ENCODE data around the gene PARVG. TPM values are rescaled to one million over a fixed set of nuclear protein-coding genes. Genes with fewer than 3 reads are reported as not detected.

PARVG gene
- polyA plus RNA-seq, 3 donors, result 1.6 to 2.5 (median 2.4) TPM

DNA sequence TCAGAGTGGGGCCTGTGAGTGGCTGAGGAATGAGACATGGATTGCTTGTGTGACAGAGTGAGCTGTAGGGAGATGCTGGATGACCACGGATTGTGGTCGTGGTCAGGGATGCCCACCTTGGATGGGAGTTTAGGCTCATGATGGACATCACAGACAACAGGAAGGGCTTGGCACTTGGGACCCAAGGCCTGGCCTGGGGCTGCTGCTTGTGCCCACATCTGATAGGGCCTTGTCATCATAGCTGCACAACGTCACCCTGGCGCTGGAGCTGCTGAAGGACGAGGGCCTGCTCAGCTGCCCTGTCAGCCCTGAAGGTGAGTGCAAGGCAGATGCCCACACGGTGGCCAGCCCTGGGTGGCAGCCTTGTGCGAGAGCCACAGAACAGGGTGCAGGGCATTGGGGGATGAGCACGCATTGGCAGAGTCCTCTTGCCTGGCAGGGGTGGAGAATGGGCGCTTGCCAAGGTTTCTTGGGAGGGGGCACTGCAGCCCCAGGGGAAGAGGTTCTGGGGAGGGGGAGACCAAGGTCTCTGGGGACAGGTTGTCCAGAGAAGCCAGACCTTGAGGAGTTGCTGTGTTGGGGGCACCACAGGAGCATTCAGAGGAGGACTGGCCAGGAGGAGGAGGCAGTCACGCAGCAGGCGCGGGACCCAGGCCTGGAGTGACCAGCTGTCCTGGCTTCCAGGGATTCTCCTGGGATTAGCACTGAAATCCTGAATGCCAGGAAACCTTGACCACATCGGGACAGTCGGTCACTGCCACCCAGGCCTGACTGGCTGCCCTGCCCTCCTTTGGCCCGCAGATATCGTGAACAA lies 25.0 kb downstream of the PARVG start:
- DNase-seq (ENCODE audit: extremely low read depth in 1 of 11, low read depth in 9 of 11, low spot score in 4 of 11), result no peak

DNA sequence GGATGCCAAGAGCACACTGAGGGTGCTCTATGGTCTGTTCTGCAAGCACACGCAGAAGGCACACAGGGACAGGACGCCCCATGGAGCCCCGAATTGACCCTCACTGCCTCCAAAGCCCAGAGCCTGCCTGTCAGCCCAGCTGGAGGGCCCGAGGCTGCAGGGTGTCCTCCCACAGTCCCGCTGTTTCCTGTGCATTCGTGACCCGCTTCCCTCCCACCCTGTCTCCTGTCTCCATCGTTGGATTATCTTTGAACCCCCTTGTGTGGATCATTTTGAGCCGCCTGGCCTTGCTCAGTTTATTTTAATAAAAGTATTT lies 25.6 kb downstream of the PARVG start:
- DNase-seq (ENCODE audit: extremely low read depth in 1 of 11, low read depth in 9 of 11, low spot score in 4 of 11), result no peak

DNA sequence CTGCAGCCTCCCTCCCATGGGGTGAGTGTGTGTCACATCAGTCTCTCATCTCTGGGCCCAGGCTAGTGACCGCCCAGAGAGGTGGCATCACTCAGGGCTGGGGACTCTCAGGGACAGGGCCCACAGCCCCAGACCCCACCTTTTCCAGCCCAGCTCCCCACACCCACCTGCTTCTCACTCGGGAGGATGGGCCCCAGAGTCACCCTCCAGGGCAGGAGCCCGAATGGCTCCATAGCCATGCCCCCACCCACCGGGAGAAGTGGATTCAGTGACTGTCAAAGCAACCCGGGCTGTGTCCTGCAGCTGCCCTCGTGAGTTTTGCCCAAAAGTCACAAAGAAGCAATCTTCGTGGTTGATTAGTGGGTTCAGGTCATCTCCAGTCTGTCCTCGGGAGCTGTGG lies 26.0 kb downstream of the PARVG start:
- DNase-seq (ENCODE audit: extremely low read depth in 1 of 11, low read depth in 9 of 11, low spot score in 4 of 11), result no peak

DNA sequence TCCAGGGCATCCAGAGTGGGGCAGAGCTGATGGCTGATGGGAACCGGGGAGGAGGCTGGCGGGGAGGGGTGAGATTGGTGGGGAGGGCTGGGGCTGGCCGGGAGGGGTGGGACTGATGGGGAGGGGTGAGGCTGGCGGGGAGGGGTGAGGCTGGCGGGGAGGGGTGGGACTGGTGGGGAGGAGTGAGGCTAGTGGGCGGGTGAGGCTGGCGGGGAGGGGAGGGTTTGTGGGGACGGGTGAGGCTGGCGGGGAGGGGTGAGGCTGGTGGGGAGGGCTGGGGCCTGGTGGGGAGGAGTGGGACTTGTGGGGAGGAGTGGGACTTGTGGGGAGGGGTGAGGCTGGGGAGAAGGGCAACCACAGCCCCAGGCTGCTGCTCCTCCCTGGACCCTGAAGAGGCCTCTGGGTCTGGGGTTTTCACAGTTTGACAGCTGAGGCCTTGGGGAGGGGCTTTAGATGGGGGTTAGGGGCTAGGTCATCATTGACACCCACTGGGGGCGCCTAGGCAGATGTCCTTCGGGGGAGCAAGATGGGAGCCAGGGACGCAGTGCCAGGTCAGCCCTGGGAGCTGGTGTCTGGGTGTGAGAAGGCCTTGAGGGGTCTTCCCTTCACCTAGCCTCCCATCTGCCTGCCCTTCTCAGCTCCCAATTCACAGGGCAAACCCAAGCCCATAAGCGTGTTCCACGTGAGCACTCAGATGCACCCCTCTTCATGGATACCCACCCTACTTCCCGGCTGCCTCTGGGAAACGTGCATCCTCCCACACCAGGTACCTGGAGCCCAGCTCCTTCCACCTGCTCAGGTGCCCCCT lies 26.7 kb downstream of the PARVG start:
- no peak for DNase-seq (ENCODE audit: extremely low read depth in 1 of 11, low read depth in 9 of 11, low spot score in 4 of 11)

DNA sequence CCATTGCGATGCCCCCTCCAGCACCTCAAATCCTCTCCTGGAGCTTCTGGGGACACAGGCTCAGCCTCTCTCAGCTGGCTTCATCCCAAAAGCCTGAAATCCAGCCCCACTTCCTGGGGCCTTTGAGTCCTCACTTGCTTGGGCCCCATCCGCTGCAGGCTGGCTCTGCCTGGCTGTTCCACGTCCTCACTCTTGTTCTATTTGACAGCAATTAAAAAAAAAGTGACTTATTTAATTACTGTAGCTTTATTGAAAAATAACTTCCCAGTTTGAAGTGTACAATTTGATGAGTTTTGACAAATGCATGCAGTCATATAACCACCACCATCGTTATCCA lies 27.2 kb downstream of the PARVG start:
- DNase-seq (ENCODE audit: extremely low read depth in 1 of 11, low read depth in 9 of 11, low spot score in 4 of 11), result no peak

DNA sequence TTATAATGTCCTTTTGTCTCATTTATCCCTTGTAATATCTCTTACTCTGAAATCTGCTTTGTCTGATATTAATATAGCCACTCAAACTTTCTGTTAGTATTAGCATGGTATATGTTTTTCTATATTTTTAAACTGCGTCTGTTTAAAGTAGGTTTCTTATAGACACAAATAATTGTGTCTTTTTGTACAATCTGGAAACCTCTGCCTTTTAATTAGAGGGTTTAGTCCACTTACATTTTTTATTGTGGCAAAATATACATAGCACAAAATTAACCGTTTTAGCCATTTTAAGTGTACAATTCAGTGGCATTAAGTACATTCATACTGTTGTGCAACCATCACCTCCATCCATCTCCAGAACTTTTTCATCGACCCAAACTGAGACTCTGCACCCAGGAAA lies 28.6 kb downstream of the PARVG start:
- no peak for DNase-seq (ENCODE audit: extremely low read depth in 1 of 11, low read depth in 9 of 11, low spot score in 4 of 11)

DNA sequence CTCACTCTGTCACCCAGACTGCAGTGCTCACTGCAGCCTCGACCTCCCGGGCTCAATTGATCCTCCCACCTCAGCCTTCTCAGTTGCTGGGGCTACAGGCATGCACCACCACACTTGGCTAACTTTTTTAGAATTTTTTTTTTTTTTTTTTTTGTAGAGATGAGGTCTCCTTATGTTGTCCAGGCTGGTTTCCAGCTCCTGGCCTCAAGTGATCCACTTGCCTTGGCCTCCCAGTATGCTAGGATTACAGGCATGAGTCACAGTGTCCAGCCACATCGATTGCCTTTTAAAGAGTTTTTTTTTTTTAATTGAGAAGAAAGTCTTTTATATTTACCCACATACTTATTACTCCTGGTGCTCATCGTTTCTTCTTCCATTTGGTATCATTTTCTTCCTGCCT lies 30.0 kb downstream of the PARVG start:
- no peak for DNase-seq (ENCODE audit: extremely low read depth in 1 of 11, low read depth in 9 of 11, low spot score in 4 of 11)

DNA sequence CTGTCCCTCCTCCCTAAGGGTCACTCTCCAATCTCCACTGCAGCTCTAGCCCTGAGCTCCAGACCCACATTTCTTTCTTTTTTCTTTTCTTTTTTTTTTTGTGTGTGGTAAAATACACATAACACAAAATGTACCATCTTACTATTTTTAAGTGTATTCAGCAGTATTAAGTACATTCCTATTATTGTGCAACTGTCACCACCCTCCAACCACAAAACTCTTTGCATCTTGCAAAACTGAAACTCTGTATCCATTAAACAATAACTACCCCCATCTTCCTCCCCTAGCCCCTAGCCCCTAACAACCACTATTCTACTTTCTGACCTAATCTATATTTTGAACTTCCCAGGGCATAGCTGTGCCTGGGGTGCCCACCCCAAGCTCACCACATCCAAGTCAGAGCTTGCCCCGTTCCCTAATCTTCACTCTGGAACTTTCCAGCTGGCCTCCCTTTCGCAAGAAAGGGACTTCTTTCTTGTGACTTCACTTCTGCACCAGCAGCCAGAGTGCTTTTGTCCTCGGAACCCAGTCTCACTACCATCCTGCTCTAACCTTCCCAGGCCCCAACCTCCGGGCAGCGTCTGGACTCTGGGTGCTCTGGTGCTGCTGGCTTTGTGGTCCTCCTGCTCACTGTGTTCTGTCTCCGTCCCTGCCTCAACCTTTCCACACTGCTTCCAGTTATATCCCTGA lies 30.7 kb downstream of the PARVG start:
- no peak for DNase-seq (ENCODE audit: extremely low read depth in 1 of 11, low read depth in 9 of 11, low spot score in 4 of 11)

DNA sequence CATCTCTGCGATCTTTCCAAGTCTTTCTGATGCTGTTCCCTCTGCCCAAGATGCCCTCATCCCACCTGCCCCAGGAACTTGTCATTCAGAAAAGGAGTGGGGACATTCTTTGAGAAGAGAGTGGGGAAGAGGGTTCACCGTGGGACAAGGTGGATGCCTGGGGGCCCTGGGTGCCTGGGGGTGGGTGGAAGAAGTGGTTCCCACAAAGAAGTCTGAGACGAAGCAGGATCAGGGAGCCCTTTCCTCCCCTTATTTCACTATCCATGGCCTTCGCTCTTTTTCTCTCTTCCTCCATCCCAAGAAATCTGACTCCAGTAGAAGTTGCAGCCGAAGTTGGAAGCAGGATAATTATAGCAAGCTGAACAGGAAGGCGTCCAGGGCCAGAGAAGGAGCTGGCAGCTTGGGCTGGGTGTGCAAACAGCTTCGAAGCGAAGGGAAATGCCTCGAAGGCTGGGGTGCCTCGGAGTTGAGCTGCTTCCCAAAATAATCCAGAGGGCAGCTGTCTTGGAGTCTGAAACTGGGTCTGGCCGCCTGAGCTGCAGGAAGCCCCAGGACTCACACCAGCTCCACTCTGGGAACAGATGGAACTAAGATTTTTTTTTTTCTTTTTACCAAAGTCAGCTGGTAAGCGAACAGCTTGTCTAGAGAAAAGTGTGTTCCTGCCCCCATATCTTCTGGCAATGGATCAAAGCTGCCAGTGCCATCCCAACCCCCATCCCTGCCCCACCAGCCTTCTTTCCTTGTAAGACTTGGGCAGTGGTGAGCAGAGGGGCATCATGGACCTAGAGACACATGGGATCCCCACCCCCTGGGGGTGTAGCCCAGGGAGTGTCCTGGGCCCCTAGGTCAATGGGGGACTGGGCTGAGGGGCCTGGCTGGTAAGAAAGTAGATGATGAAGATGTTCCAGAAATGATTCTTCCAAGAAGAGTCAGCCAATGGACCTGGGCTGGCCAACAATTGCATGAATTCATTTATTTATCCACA lies 31.5 kb downstream of the PARVG start:
- no peak for DNase-seq (ENCODE audit: extremely low read depth in 1 of 11, low read depth in 9 of 11, low spot score in 4 of 11)

DNA sequence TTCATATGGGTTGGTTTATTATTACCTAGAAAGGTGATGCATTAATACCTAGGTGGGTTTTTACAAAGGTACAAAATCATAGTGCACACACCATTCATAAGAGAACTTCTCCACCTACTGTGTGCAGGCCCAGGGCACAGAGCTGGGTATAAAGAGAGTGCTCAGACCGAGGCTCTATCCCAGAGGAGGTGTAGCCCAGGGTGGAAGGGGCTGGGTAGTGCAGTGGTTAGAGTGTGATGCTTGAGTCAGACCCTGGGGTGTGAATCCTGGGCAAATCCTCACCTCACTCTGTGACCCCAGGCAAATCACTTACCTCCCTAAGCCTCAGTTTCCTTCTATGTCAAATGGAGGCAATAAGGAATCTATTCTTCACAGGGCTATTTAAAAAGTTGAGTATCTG lies 32.2 kb downstream of the PARVG start:
- no peak for DNase-seq (ENCODE audit: extremely low read depth in 1 of 11, low read depth in 9 of 11, low spot score in 4 of 11)

DNA sequence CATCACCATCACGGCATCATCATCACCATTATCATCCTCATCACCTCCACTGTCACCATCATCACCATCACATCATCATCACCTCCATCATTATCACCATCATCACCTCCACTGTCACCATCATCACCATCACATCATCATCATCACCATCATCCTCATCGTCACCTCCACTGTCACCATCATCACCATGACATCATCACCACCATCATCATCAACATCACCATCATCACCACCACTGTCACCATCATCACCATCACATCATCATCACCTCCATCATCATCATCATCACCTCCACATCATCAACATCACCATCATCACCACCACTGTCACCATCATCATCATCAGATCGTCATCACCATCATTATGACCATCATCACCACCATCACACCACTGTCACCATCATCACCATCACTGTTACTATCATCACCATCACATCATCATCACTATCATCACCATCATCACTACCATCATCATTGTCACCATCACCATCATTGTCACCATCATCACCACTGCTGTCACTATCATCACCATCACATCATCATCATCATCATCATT lies 32.8 kb downstream of the PARVG start:
- no peak for DNase-seq (ENCODE audit: extremely low read depth in 1 of 11, low read depth in 9 of 11, low spot score in 4 of 11)

DNA sequence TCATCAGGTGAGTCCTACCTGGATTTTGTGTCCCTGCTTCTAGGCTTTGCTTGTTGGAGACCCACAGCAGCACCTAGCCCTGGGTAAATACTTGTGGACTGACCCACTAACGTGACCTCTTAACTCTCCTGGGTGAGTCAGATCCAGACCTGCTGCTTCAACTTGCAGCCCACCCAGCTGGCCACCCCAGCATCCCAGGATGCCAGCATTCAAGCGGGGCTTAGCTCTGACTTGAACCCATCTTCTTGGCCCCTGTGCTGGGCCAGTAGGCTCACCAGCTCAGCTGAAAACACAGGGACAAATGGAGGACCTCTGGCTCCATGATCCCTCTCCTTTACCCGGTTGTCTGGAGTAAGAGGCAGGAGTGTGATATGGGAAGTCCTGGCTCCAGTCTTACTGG lies 33.5 kb downstream of the PARVG start:
- DNase-seq (ENCODE audit: extremely low read depth in 1 of 11, low read depth in 9 of 11, low spot score in 4 of 11), result no peak

DNA sequence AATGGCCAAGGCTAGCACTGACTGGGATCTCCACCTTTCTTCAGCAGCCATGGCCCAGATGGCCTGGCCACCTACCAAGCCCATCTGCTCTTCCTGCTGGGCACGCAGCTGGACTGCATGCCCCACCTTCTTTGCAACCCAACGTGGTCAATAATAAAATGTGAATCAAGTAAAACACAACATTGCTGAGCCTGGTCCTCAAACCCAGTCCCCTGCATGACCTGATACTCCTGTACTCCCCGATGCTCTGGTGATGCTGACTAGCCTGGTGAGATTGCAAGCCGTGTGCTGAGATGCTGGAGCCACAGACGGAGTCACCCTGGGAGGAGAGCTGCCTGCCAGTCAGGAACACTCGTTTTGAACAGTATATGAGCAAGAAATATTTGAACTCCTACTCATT lies 34.0 kb downstream of the PARVG start:
- no peak for DNase-seq (ENCODE audit: extremely low read depth in 1 of 11, low read depth in 9 of 11, low spot score in 4 of 11)

DNA sequence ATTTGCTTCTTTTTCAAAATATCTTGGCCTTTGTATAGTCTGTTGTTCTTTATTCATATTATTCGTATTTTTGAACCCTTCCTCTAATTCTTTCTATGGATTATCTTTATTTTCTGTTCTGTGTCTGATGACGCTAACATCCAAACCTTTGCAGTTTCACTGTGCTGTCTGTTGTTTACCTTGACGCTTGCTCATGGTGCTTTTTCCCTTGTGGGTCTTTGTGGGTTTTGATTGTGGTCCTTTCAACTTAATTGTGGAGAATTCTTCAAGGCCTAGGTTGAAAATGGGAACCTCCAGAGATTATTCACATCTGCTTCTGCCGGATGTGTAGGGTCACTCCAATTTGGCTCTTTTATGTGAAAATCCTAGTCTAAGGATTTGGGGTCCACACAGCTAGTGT lies 34.6 kb downstream of the PARVG start:
- DNase-seq (ENCODE audit: extremely low read depth in 1 of 11, low read depth in 9 of 11, low spot score in 4 of 11), result no peak

DNA sequence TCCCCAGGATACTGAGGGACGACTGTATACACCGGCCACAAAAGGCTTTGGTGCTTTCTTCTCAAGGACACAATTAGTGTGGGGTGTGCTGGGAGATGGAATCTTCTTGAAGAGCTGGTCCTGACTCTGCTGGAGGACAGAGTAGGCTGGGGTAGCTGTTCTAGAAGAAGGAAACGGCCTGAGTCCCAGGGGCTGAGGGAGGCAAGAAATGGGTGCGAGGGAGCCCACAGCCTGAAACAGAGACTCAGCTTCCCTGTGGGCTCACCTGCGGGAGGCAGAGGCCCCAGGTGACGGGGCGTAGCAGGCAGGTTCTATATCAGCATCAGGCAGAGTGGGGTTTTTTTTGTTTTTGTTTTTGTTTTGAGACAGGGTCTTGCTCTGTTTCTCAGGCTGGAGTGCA lies 36.6 kb downstream of the PARVG start:
- DNase-seq (ENCODE audit: extremely low read depth in 1 of 11, low read depth in 9 of 11, low spot score in 4 of 11), result no peak

DNA sequence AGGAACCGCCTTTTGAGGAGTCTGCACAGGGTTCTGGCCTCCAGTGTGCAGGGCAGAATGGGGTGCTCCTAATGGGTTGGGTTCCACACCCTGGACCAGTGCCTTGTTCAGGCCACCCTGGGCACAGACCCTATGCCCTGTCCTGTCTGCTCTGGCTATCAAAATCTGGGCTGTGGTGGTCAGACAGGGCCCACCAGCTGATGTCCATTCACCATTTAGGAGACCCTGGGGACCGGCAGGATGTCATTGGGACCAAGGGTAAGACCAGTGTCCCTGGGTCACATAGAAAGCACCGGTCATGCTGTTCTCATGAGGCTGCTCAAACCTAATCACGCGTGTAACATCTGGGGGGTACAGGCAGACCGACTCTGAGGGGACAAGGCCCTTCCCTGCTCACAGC lies 37.3 kb downstream of the PARVG start:
- DNase-seq (ENCODE audit: extremely low read depth in 1 of 11, low read depth in 9 of 11, low spot score in 4 of 11), result no peak

DNA sequence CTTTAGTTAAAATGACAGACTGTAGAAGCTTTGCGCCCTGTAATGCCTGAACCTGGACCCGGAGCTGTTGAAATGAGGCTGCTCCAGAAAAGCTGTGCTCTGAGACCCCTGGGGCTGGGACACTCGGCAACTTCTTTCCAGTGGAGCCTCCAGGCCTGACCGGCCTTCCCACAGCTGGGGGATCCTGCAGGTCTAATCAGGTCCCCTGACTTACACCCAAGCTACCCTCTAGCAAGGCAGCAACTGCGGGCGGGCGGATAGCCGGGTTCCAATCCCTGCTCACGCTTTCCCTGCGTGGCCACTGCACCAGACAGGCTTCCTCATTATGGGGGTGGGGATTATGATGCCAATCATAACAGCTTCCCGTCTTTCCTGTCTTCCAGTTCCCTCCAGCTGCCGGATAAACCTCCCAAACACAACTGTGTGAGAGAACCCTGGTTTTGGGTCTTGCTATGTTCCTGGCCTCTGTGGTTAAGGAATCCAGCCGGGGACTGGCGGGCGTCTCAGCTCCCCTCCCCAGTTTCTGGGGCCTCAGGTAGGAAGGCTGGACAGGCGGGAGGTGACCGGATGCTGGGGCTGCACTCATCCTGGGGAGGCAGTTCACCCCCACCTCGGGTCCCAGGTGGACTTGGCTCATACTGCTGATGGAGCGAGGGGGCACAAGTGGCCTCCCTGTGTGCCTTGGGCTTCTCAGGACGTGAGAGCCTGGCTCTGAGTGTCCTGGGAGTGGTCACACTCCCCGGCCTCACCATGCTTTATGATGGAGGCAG lies 38.6 kb downstream of the PARVG start:
- no peak for DNase-seq (ENCODE audit: extremely low read depth in 1 of 11, low read depth in 9 of 11, low spot score in 4 of 11)
